Keratinocyte (primary cell): Measurements from ENCODE around the gene RNLS.

Experiments
- EZH2 ChIP-seq: IDR thresholded peaks from one replicate; pipeline ENCODE4 v1.6.1; 2012; ENCODE audit warnings: inconsistent platforms, mild to moderate bottlenecking, low read length, moderate library complexity
- TF ChIP-seq, protein P1 (sequence below), 3 experiments: IDR thresholded peaks in 1 of 3; conservative IDR thresholded peaks in 1 of 3; optimal IDR thresholded peaks in 1 of 3; 2 replicates in 2 of 3; 3 replicates in 1 of 3; pipeline versions ENCODE3 to v1.5.1; 2011; ENCODE audit warnings: low read length in 3 of 3, mild to moderate bottlenecking in 3 of 3, moderate library complexity in 2 of 3, control low read depth in 1 of 3, inconsistent platforms in 1 of 3; ENCODE audit not compliant: insufficient read depth in 2 of 3; ENCODE audit errors: extremely low read depth in 1 of 3

DNA sequence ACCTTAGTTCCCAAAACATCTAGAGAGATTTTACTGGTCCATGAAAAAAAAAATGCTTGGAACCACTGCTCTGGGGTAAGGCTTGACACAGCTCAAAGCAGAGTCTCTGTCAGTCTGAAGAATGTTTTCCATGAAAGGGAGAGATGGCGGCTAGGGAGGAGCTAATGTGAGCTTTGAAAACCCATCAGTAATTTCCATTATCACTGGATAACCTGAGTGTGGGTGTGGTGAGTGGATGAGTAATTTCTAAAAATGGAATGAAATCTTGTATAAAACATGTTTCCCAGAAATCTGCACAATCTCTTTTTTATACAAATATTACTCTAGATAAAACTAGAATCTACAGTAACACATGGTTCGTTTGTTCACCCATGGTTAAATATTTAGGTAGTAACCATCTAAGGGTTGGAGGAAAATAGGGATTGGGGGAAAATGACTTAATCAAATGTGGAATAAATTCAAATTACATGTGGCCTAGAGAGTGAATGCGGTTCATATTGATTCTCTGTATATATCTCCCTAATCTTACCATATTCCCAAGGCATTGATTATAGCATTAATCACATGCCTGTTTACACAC lies 289.4 kb downstream of the RNLS start:
- TF ChIP-seq, protein P1, sequence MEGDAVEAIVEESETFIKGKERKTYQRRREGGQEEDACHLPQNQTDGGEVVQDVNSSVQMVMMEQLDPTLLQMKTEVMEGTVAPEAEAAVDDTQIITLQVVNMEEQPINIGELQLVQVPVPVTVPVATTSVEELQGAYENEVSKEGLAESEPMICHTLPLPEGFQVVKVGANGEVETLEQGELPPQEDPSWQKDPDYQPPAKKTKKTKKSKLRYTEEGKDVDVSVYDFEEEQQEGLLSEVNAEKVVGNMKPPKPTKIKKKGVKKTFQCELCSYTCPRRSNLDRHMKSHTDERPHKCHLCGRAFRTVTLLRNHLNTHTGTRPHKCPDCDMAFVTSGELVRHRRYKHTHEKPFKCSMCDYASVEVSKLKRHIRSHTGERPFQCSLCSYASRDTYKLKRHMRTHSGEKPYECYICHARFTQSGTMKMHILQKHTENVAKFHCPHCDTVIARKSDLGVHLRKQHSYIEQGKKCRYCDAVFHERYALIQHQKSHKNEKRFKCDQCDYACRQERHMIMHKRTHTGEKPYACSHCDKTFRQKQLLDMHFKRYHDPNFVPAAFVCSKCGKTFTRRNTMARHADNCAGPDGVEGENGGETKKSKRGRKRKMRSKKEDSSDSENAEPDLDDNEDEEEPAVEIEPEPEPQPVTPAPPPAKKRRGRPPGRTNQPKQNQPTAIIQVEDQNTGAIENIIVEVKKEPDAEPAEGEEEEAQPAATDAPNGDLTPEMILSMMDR (optimal IDR thresholded peaks at IDR 0.05 in 1 of 3, IDR thresholded peaks at IDR 0.05 in 1 of 3, conservative IDR thresholded peaks at IDR 0.05 in 1 of 3; ENCODE audit: extremely low read depth in 1 of 3, insufficient read depth in 2 of 3, low read length in 3 of 3): no peak
- TF ChIP-seq EZH2: no peak
